HG03095 (cell line): ENCODE results near the gene GPATCH4.
"Not testable (repeated sequence)": the region's sequence is repeated elsewhere in the genome, so short reads cannot be mapped to it uniquely, and the experiment has no call there.

ENCODE experiments used
- ATAC-seq: cut with Tn5 transposase; IDR thresholded peaks from one replicate; pipeline ENCODE4 v1.9.1; 2021; ENCODE audit warnings: moderate library complexity; ENCODE audit not compliant: unreplicated experiment

Gene GPATCH4

DNA sequence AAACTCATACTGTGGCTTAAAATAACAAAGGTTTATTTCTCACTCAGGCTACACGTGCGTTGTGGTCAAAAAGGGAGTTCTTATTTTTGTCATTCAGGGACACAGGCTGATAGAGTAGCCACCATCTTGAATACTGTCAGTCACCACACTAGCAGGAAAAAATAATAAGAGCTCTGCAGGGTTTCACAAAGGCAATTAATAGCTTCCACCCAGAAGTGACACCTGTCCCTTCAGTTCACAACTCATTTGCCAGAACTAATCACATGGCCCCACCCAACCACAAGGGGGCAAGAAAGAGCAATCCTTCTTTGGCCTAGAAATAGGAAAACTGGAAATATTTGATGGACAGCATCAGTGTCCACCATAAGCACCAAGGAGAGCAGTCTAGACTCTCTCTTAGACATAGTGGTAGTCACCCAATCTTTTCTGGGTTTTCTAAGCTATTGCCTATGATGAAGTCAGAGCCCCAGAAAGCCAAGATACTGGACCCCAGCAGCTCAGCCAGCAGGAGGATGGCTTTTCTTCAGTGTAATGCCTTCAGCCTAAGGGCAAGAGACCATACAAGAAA is 26.1 kb upstream of the GPATCH4 start:
- no peak for ATAC-seq

DNA sequence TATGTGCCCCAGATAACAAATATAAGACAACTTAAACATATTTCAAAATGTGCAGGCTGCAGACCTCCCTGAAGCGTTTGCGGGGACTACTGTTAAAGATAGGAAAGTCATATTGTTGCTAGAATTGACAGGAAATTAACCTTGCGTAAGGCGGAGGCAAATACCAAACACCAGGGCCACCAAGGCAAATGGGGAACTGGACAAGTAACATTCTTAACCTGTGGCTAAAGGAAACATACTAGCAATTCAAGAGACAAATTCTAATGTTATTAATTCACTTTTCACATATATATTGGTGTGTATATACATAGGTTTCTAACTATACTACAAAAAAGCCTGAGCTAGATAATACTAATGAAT is 24.8 kb upstream of the GPATCH4 start:
- no peak for ATAC-seq

DNA sequence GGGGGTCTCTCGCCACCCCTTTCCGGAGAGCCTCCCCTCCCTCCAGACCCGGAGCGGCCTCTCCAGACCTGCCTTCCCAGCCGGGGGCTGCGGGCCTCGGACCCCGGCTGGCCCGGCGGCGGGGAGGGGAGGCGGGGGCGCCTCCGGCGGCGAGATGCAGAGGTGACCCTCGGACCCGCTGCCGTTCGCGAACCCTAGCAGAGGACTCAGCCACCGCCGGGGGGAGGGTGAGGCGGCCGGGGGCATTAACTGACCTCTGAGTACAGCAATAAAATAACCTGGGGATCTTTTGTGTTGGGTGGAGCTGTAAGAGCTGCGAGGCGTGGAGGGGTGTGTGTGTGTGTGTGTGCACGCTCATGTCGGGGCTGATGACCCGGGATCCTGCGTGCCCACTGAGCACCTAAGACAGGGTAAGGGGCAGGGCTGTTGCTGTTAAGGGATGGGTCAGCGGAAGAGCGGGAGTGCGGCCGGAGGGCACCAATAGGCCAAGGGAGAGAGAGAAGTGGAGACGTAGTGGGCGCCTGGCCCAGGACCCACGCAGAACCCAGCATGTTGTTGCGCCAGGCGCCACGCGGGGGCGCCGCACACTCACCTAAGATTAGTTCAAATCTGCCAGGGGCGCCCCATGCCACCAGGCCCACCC is 24.3 kb upstream of the GPATCH4 start:
- ATAC-seq = no peak

DNA sequence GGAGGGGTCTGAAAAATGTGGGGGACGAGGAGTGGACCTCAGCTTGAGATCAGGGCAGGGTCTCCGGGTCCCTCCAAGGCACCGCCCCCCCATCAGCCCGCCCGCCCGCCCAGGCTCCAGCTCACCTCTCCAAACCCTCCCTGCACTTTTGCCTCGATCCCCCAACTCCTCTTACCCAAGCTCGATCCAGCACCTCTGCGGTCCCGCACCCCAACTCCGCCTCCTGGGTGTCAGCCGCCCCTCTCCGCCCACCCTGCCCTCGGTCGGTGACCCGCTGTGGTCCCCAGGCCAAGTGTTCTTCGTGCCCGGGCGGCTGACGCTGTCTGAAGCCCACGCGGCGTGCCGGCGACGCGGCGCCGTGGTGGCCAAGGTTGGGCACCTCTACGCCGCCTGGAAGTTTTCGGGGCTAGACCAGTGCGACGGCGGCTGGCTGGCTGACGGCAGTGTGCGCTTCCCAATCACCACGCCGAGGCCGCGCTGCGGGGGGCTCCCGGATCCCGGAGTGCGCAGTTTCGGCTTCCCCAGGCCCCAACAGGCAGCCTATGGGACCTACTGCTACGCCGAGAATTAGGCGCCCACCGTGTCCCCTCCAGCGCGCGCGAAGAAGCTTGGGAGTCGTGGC is 23.6 kb upstream of the GPATCH4 start:
- no peak for ATAC-seq

DNA sequence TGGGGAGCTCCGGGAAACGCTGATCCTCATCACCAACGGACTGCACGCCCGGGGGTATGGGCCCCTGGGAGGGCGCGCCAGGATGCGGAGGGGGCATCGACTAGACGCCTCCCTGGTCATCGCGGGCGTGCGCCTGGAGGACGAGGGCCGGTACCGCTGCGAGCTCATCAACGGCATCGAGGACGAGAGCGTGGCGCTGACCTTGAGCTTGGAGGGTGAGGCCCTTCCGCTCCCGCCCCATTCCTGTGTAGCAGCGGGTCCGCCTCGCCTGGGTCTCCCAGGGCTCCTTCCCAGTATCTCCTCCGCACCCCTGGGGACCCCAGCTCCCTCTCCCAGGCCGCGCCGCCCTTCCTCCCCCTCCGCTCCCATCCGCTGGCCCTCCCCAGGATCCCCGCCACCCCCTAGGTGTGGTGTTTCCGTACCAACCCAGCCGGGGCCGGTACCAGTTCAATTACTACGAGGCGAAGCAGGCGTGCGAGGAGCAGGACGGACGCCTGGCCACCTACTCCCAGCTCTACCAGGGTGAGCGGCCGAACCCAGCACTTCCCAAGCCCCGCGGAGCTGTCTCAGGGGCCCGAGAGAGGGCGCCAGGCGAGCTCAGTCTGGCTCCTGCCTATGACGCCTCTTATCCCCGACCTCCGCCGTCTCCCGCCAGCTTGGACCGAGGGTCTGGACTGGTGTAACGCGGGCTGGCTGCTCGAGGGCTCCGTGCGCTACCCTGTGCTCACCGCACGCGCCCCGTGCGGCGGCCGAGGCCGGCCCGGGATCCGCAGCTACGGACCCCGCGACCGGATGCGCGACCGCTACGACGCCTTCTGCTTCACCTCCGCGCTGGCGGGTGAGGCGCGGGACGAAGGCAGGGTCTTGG is 22.9 kb upstream of the GPATCH4 start:
- no peak for ATAC-seq

DNA sequence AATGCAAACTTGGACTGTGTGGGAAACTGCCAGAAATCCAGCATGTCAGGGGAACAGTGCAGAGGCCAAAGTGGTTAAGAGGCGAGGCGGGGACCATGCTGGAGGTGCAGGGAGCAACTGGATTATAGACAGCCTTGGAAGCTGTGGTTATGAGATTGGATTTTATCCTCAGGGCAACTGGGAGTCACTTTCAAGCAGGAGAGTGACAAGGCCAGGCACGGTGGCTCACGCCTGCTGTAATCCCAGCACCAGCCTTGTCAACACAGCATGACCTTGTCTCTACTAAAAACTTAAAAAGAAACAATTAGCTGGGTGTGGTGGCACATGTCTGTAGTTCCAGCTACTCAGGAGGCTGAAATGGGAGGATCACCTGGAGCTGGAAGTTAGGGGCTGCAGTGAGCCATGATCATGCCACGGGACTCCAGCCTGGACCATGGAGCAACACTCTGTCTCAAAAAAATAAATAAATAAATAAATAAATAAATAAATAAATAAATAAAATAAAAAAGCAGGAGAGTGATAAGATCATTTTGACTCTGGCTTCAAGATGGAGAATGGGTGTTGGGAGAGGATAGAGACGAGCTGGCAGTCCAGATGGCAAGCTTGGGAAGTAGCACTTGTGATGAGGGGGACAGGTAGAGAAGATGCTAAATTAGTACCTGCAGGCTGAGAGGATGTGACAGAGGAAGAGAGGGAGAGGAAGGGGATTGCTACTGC is 21.5 kb upstream of the GPATCH4 start:
- no peak for ATAC-seq

DNA sequence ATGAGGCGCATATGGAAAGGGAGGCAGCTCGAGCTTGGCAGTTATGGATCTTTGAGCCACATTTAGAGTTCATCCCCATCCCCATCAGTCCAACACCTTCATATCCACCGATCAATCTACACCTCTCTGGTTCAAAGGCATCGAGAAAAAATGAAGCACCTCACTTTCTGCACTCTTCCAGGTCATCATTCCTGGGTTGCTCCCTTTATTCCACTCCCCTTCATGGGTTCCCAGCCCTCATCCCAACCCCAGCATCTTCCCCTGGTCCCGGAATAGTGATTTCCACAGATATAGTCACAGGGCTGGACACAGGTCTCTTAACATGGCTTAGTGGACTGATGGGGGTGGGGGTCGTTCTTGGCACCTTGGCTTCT is 18.3 kb upstream of the GPATCH4 start:
- ATAC-seq = no peak

DNA sequence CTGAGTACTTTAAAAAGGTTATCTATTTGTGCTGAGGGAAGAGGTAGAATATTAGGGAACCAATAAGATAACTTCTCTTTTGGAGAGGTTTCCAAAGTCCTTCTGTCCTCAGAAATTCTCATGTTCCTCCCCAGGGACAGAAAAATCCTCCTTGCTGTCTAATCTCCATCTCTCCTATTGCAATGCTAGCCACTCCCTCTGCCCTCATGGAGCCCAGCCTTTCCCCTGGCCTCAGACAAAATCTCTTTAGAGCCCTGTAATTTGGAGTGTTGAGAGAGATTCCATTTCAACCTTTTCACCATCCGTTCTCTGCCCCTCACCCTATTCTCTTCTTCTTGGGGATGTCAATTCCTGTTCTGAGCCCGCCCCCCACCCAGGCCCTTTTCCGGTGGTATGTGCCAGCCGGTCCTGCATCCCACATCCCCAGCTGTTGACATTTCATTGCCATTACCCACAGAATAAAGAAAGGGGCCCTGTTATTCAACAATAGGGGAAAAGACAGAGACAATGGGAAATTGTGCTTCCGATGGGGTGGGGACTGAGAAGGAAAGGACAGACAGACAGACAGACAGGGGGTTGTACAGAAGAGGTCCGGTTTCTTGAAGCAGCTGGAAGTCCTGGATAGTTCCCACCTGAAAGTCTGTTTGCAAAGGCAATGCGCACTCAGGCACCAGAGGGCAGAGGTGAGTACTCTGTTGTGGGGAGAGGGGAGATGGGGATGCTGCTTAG is 17.7 kb upstream of the GPATCH4 start, which contains the start of gene HAPLN2:
Gene HAPLN2 (plus strand): TSS at position 563 of the 729 bp plus-strand sequence. CDS start 4,076 bp downstream, outside the sequence.
- no peak for ATAC-seq

DNA sequence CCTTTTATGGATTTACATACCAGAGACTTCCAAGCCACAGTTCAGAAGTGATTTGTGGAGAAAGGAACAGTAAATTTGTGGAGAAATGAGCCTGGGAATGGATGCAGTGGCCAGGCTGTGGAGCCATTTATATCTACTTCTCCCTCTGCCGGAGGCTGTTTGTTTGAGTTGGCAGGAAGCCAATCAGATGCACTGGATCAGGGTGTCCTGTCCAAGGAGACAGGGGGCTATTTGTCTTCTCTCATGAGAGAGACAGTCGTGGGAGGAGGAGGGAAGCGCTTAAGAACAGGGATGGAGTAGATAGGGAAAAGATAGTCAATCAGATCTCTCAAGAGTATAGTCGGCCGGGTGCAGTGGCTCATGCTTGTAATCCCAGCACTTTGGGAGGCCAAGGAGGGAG is 15.2 kb upstream of the GPATCH4 start:
- ATAC-seq = no peak

DNA sequence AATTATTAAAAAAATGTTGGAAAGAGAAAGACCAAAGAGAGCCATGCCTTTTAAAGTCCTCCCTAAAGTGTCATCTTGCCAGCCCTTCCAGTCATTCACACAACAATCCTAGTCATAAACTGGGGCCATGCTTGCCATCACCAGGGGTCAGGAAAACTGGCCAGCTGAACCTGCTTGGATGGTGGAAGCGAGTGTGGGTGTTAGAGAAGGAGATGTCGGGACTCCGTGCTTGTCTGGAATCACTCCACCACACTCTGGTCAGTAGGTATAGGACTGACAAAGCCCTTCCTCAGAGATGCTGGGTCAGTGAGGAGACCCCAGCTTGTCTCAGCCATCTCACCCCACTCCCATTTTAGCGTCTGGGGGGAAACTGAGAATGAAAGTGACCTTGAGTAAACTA is 14.7 kb upstream of the GPATCH4 start:
- no peak for ATAC-seq

DNA sequence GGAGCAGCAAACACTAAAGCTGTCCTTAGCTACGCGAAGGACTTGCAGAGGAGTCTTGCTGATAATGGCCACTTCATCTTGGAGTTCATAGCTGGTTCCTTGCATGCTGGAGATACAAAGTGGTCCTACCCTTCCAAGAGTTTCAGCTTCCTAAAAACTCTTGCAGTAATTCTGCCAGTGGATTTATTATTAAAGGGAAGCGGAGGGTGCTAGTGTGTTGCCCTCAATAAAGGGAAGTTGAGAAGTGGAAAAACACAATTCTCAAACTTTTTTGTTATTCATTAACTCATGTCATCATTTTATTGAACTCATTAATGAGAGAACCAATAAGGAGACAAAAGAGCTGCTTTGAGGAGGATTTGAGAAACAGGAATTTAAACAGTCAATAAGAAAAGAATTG is 11.4 kb upstream of the GPATCH4 start:
- no peak for ATAC-seq

DNA sequence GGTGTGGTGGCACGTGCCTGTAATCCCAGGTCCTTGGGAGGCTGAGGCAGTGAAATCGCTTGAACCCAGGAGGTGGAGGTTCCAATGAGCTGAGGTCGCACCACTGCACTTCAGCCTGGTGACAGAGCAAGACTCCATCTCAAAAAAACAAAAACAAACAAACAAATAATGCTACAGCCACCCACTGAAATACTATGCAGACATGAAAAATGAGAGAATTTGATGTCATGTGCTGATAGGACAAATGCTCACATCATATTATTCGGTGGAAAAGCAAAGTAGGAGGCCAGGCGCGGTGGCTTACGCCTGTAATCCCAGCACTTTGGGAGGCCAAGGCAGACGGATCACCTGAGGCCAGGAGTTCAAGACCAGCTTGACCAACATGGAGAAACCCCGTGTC is 8.8 kb upstream of the GPATCH4 start:
- ATAC-seq = not testable (repeated sequence)

DNA sequence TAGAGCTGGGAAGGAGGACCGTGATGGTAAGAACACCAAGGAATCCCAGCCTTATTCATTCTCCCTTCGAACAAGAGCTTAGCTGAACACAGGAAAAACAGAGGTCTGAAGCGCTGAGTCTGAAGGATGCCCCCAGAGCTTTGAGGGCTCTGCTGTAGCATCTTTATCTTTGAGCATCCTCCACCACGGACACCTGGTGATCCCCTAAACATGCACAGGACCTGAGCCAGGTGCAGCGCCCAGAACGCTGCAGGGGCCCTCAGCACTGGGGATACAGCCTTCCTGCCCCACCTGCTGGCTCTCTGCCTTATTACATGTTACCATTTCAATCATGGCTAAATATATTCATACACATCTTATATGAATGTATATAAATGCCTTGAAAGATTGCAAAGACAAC is 7.7 kb upstream of the GPATCH4 start:
- no peak for ATAC-seq

DNA sequence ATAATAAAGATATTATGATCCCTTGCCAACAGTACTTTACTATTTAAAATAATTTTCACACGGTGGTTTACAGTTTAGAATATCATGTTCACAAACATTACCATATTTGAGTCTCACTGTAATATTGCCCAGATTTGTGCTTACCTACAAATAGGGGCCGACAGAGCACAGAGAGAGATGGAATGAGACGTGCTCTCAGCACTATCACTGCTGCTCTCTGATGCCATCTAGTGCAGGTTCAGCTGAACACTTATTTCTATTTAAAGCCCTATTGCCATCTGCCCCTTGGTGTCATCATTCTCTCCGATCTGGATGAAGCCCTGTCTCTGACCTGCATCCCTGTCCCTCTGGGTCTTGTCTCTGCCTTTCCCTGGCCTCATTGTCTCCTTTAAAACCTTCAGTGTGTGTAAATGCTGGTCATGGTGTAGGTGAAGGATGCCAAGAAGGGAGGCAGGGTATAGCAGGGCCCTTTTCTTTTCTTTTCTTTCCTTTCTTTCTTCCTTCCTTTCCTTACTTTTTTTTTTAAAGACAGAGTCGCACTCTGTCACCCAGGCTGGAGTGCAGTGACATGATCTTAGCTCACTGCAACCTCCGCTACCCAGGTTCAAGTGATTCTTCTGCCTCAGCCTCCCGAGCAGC is 6.9 kb upstream of the GPATCH4 start:
- ATAC-seq = peak; percentile 66

DNA sequence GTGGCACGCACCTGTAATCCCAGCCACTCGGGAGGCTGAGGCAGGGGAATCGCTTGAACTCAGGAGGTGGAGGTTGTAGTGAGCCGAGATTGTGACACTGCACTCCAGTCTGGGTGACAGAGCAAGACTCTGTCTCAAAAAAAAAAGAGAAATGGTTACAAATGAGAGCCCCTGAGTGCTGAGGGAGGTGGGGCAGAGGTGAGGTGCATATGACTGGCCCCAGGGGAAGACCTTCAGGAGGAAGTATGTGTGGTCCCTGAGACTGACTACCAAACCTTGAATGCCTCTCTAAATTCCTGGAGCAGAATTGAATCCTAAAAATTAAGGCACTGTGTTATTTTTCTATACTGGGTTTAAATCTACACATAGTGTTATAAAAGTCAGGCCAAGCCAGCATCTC is 6.1 kb upstream of the GPATCH4 start:
- not testable (repeated sequence) for ATAC-seq

DNA sequence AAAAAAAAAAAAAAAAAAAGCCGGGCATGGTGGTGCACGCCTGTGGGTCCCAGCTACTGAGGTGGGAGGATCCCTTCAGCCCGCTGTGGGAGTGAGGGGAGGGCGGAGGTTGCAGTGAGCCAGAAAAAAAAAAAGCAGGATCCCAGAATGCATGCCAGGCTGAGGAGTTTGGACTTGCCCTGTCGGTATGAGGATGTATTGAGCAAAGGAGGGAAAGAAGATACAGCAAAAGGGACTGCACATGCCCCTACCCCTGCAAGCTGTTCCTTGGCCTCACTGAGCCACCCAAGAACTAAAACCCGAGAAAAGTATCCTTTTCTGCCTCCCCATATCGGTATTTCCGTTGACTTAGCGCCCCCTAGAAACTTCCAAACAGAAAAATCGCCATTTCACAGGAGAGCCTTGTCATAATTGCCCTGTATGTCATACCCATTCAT is 1.3 kb upstream of the GPATCH4 start:
- no peak for ATAC-seq

DNA sequence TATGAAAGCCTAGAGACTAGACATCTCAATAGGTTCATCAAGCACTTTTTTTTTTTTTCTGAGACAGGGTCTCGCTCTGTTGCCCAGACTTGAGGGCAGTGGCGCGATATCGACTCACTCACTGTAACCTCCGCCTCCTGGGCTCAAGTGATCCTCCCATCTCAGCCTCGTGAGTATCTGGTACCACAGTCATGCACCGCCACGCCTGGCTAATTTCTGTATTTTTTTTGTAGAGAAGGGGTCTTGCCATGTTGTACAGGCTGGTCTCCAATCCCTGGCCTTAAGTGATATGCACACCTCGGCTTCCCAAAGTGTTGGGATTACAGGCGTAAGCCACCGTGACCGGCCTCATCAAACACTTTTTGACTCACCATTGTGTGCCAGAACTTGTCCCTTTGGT is 613 bp upstream of the GPATCH4 start:
- no peak for ATAC-seq

DNA sequence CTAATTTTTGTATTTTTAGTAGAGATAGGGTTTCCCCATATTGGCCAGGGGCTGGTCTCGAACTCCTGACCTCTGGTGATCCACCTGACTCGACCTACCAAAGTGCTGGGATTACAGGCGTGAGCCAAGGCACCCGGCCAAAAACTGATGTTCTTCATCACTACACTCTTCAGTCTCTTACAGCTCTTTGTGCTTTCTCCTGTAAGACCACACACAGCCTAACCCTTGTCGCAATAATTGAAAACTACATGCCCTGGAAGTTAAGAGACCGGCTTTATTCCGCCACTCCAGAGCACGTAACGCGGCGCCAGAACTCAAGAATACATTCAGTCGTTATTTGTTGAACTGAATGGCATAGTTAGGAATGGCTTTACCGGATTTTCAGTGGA is 552 bp downstream of the GPATCH4 start:
- ATAC-seq = no peak

DNA sequence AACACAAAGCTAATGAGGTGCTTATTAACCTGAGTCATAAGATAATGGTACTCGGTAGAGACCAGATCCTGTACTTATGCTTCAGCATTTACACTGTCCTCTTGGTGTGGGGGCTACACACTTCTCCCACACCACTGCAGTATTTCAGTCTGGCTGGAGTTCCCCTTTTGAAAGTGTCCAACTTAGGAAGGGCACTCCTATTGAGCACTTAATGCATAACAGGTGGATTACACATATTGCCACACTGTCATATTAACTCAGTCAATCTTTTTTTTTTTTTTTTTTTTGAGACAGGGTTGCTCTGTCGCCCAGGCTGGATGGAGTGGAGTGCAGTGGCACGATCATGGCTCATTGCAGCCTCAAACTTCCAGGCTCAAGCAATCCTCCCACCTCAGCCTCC is 1.5 kb downstream of the GPATCH4 start:
- no peak for ATAC-seq
